ENCODE results near the gene DNAJC5.

Gene DNAJC5

GRCh38 chr20:63933646-63934045 is 38.7 kb downstream of the DNAJC5 start:
- H3K9me2 ChIP-seq (replicated peaks; ENCODE audit: control insufficient read depth, low read length) = no peaks in the 10 kb centered on the region
- 0 out of 2 replicates have a peak, but pooled peaks cover 3% of the 10 kb centered on the region for H3F3A ChIP-seq (ENCODE audit: control insufficient read depth, insufficient read depth)
- H3K79me2 ChIP-seq (ENCODE audit: control insufficient read depth, low read length) = 0 out of 2 replicates have a peak, but pooled peaks cover 4% of the 10 kb centered on the region
- H3K4me3 ChIP-seq (ENCODE audit: low read length) = no peak overlapping the region
- no peak overlapping the region for H3K4me2 ChIP-seq (ENCODE audit: low read length)
- H4K20me1 ChIP-seq (ENCODE audit: control insufficient read depth, insufficient read depth, low read depth, low read length) = no peaks in the 10 kb centered on the region
- peaks cover 54% of the 10 kb centered on the region for H3K36me3 ChIP-seq (ENCODE audit: control insufficient read depth, low read length)
- H3K4me1 ChIP-seq (ENCODE audit: control insufficient read depth, low read length) = no peaks in the 10 kb centered on the region
- H3K27ac ChIP-seq (ENCODE audit: low read depth, low read length) = no peak overlapping the region
- H3K27me3 ChIP-seq (ENCODE audit: control insufficient read depth, low read length) = no peaks in the 10 kb centered on the region
- H3K9me3 ChIP-seq (ENCODE audit: control insufficient read depth, insufficient read depth, low read length) = no peaks in the 10 kb centered on the region
- no peak for TF ChIP-seq CTCF (IDR thresholded peaks at IDR 0.05; ENCODE audit: low read depth, low read length, poor library complexity, severe bottlenecking)
- TF ChIP-seq EZH2phosphoT487 (IDR thresholded peaks at IDR 0.05; ENCODE audit: borderline replicate concordance, low read length) = no peak

GRCh38 chr20:63934271-63935068 is 39.5 kb downstream of the DNAJC5 start:
- Histone ChIP-seq H3K4me2 (ENCODE audit: low read length) (no peak overlapping the region), H3K79me2 (ENCODE audit: control insufficient read depth, low read length) (0 out of 2 replicates have a peak, but pooled peaks cover 4% of the 10 kb centered on the region), H3K9me3 (ENCODE audit: control insufficient read depth, insufficient read depth, low read length) (no peaks in the 10 kb centered on the region), H3K36me3 (ENCODE audit: control insufficient read depth, low read length) (peaks cover 57% of the 10 kb centered on the region), H3K4me3 (ENCODE audit: low read length) (no peak overlapping the region), H3K27me3 (ENCODE audit: control insufficient read depth, low read length) (no peaks in the 10 kb centered on the region), H3K4me1 (ENCODE audit: control insufficient read depth, low read length) (no peaks in the 10 kb centered on the region), H3K27ac (ENCODE audit: low read depth, low read length) (no peak overlapping the region), H3F3A (ENCODE audit: control insufficient read depth, insufficient read depth) (0 out of 2 replicates have a peak, but pooled peaks cover 3% of the 10 kb centered on the region), H4K20me1 (ENCODE audit: control insufficient read depth, insufficient read depth, low read depth, low read length) (no peaks in the 10 kb centered on the region), H3K9me2 (replicated peaks; ENCODE audit: control insufficient read depth, low read length) (no peaks in the 10 kb centered on the region)
- TF ChIP-seq CTCF (IDR thresholded peaks at IDR 0.05; ENCODE audit: low read depth, low read length, poor library complexity, severe bottlenecking) = no peak

- Histone ChIP-seq H3K36me3 (ENCODE audit: control insufficient read depth, low read length) (peaks cover 59% of the 10 kb centered on the region), H3K27ac (ENCODE audit: low read depth, low read length) (no peak overlapping the region)
- TF ChIP-seq EZH2phosphoT487 (IDR thresholded peaks at IDR 0.05; ENCODE audit: borderline replicate concordance, low read length) (no peak), CTCF (IDR thresholded peaks at IDR 0.05; ENCODE audit: low read depth, low read length, poor library complexity, severe bottlenecking) (no peak)
Observed at GRCh38 chr20:63935447-63935846, 40.5 kb downstream of the DNAJC5 start.

More at GRCh38 chr20:63935447-63935846, 40.5 kb downstream of the DNAJC5 start:
- H3K79me2 ChIP-seq (ENCODE audit: control insufficient read depth, low read length) = peaks cover 4% of the 10 kb centered on the region; the same call in 1 of the 2 replicates
- no peaks in the 10 kb centered on the region for H3K4me1 ChIP-seq (ENCODE audit: control insufficient read depth, low read length)
- H4K20me1 ChIP-seq (ENCODE audit: control insufficient read depth, insufficient read depth, low read depth, low read length) = no peaks in the 10 kb centered on the region
- no peaks in the 10 kb centered on the region for H3K9me3 ChIP-seq (ENCODE audit: control insufficient read depth, insufficient read depth, low read length)
- H3K4me2 ChIP-seq (ENCODE audit: low read length) = no peak overlapping the region
- H3K4me3 ChIP-seq (ENCODE audit: low read length) = no peak overlapping the region
- H3K9me2 ChIP-seq (replicated peaks; ENCODE audit: control insufficient read depth, low read length) = no peaks in the 10 kb centered on the region
- H3K27me3 ChIP-seq (ENCODE audit: control insufficient read depth, low read length) = no peaks in the 10 kb centered on the region
- 0 out of 2 replicates have a peak, but pooled peaks cover 3% of the 10 kb centered on the region for H3F3A ChIP-seq (ENCODE audit: control insufficient read depth, insufficient read depth)

Data from DOHH2 (cell line).